ENCODE data around the gene CRYGA. TPM values are rescaled to one million over a fixed set of nuclear protein-coding genes. Genes with fewer than 3 reads are reported as not detected.

CRYGA gene, protein sequence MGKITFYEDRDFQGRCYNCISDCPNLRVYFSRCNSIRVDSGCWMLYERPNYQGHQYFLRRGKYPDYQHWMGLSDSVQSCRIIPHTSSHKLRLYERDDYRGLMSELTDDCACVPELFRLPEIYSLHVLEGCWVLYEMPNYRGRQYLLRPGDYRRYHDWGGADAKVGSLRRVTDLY
- total RNA-seq: not detected in 2 replicates

DNA sequence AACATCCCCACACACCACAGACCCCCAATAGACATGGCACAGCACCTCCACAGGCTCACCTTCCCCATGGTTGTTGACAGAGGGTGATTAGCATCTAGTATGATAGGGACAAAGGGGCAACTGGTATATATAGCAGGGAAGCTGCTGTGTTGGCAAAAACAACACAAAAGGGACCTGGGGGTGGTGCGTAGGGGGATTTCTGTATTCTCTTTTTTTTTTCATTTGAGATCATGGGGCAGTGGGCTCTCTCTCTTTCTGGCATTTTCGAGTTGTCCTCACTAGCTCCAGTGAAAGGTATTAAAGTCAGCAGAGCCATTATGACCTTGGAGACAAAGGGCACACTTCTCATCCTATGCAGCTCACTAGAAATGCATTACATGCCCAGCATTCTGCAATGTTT is at the start of gene CRYGA:
CRYGA (minus strand) TSS at position 101 of the 400 bp plus-strand sequence; CDS start at position 68, 33 bp downstream.

DNA sequence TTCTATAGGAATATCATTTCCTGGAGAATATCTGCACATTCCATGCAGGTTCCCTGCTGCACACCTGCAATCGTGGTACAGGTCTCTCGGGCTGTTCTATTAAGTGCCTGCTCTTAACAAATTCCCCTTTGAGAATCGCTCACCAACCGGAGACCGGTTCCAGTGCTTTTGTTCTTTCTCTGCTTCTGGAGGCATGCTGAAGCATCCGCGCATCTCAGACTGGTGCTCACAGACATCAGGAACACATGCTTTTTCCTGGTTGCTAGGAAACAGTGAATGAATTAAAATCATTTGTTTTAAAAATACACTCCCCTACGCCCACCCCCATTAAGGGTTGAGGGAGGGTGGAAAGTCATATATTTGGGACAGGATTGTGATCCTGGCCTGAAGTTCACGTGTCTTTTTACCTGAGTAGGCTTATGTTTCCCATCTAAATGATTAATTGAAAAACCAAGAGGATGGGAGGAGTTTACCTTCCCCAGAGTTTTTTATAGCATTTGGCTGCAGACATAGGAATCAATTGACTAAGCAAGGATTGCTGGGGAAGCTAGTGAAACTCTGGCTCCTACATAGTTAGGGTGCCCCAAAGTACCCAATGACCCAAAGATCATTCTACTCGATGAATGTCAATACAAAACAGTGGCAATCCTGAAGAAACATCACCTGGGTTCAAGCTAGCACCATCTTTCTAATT is 26.6 kb upstream of the CRYGA start, which contains the start of gene C2orf80:
C2orf80 (minus strand) TSS at position 221 of the 694 bp plus-strand sequence. CDS start 3,044 bp downstream, outside the sequence.

DNA sequence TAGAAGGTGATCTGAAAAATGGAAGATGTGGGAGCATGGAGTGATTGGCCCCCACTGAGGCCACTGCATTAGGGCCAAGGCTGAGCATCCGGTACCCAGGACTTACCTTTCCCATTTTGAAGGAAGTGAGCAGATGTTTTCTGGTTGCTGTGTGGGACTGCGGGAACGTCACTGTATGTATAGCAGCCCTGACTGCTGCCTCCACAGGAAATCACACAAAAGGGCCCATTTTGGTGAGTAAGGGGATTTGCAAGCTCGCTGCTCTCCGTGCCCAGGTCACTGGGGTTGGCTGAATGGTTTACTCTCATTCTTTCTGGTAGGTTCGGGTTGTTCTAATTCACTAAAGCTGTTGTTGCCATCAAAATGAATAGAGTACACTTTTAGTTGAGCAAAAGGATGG is 17.4 kb downstream of the CRYGA start, which contains the start of gene CRYGB:
CRYGB (minus strand) TSS at position 153 of the 400 bp plus-strand sequence; CDS start at position 115, 38 bp downstream.

DNA sequence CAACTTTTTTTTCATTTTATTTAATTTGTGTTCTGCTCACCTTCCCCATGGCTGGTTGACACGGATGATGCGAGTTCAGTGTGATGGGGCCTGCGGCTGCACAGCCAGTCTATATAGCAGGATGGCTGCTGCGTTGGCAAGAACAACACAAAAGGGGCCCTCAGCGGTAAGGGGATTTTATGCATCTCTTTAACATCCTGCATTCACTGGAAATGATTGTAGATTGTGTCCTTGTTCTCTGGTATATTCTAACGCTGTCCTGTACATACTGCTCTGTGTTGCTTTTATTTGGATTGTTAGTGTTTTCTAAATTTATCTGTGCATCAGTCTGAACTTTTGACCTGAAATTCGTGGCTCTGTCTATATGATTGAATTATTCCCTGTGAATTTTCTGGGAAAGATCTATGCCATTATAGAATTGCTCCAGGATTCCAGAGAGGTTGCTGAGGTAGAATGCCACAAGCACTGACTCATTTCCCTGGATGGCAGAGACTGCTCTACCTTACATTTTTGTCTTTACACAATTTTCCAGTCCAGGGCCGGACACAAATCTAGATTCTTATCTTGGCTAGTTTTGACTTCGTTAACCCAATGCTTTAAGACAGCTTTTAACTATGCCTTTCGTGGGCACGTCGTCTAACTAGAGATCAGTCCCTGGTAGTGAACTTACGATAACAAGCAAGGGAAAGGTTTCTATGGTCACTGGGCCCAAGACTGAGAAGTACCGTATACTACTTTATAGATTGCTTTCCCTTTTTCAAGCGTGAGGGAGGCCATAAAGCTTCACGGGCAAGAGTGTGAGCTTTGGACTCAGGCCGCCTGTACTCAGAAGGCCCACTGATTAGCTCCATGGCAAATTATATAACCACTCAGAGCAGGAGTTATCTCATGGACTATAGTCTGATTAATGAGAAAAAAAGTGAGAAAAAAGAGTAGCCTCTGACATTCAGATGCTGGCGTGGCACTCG is 33.4 kb downstream of the CRYGA start, which contains the start of gene CRYGC:
CRYGC (minus strand) TSS at position 85 of the 968 bp plus-strand sequence; CDS start at position 49, 36 bp downstream.

DNA sequence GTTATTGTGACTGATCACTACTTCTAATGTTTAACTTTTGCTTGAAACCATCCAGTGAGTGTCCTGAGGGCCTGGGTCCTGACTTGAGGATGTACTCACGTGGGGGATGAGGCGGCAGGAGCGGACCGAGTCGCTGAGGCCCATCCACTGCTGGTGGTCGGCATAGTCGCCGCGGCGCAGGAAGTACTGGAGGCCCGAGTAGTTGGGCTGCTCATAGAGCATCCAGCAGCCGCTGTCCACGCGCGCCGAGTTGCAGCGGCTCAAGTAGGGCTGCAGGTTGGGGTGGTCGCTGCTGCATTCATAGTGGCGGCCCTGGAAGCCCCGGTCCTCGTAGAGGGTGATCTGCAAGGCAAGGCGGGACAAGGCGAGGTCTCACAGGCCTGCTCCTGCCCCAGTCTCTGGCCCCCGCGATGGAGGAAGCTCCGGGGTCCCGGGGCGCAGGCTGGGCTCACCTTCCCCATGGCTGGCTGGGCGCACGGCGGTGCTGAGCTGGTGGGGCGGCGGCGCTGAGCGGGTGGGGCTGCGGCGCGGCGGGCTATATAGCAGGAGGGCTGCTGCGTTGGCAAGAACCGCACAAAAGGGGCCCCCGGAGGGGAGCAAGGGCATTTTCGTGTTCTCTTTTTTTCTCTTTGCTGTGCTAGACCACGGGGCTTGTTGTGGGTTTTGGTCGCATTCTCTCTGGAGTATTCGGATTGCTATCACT is 39.2 kb downstream of the CRYGA start, which contains the start of gene CRYGD:
CRYGD (minus strand) TSS at position 512 of the 703 bp plus-strand sequence; CDS start at position 461, 51 bp downstream.

Other genes with a start within 250 kb of the CRYGA start
- 10.6 and 18.6 TPM in 2 replicates for gene PLEKHM3, start 138.1 kb downstream of the CRYGA start, total RNA-seq
- not detected in 2 replicates for gene CRYGD, start 39.1 kb downstream of the CRYGA start, total RNA-seq
- not detected in 2 replicates for gene CRYGC, start 33.8 kb downstream of the CRYGA start, total RNA-seq
- gene CRYGB, start 17.4 kb downstream of the CRYGA start, total RNA-seq: not detected in 2 replicates
- not detected in 2 replicates for gene C2orf80, start 26.4 kb upstream of the CRYGA start, total RNA-seq
- gene IDH1, start 91.5 kb upstream of the CRYGA start, total RNA-seq: 200 and 249 TPM in 2 replicates
- gene PIKFYVE, start 102.7 kb upstream of the CRYGA start, total RNA-seq: 21.4 and 27.1 TPM in 2 replicates
- gene PTH2R, start 243.2 kb upstream of the CRYGA start, total RNA-seq: under 0.01 TPM in 1 of 2 replicates, not detected in the other

All from bronchial smooth muscle cell (primary cell).